RWPE1 (cell line): ENCODE measurements around the gene HOXB7.

Experiments
- CTCF ChIA-PET: fragments of 350-600 bp; sonication (Branson Sonifier 250); formaldehyde crosslinking; extraction: SDS; loops from one replicate; lab custom pipeline; 2021; lab: Yijun Ruan, JAX
- POLR2A ChIA-PET: fragments of 400-600 bp; formaldehyde crosslinking; extraction: SDS; loops from one replicate; lab custom pipeline; 2020; ENCODE audit warnings: antibody characterized with exemption; ENCODE audit not compliant: low non-redundant PET; lab: Yijun Ruan, JAX
- DNase-seq: peaks from one replicate; pipeline ENCODE4 v3.0.0; 2012; ENCODE audit warnings: low spot score
- H3K27ac ChIP-seq: fragments of 450-650 bp; 2 replicates; pipeline ENCODE4 v1.5.1; 2017
- TF ChIP-seq, protein P1 (sequence below): fragments of 450-650 bp; conservative IDR thresholded peaks from 2 replicates; pipeline ENCODE4 v1.5.1; 2017; ENCODE audit warnings: low read depth, mild to moderate bottlenecking

Gene HOXB7

GRCh38 chr17:48637323-48638260 is 26.8 kb upstream of the HOXB7 start:
- ChIA-PET POLR2A (no interaction called here), CTCF (interaction anchor here (1.2 to 1.6 kb wide), 4 partner anchors 10 to 36 kb away, joined by 3 to 7 read pairs (median 6); partner anchors contain the start of gene HOXB9)
- peak; percentile 68 for DNase-seq
- TF ChIP-seq, protein P1, sequence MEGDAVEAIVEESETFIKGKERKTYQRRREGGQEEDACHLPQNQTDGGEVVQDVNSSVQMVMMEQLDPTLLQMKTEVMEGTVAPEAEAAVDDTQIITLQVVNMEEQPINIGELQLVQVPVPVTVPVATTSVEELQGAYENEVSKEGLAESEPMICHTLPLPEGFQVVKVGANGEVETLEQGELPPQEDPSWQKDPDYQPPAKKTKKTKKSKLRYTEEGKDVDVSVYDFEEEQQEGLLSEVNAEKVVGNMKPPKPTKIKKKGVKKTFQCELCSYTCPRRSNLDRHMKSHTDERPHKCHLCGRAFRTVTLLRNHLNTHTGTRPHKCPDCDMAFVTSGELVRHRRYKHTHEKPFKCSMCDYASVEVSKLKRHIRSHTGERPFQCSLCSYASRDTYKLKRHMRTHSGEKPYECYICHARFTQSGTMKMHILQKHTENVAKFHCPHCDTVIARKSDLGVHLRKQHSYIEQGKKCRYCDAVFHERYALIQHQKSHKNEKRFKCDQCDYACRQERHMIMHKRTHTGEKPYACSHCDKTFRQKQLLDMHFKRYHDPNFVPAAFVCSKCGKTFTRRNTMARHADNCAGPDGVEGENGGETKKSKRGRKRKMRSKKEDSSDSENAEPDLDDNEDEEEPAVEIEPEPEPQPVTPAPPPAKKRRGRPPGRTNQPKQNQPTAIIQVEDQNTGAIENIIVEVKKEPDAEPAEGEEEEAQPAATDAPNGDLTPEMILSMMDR: no peak
- H3K27ac ChIP-seq: no peak overlapping the region

DNA sequence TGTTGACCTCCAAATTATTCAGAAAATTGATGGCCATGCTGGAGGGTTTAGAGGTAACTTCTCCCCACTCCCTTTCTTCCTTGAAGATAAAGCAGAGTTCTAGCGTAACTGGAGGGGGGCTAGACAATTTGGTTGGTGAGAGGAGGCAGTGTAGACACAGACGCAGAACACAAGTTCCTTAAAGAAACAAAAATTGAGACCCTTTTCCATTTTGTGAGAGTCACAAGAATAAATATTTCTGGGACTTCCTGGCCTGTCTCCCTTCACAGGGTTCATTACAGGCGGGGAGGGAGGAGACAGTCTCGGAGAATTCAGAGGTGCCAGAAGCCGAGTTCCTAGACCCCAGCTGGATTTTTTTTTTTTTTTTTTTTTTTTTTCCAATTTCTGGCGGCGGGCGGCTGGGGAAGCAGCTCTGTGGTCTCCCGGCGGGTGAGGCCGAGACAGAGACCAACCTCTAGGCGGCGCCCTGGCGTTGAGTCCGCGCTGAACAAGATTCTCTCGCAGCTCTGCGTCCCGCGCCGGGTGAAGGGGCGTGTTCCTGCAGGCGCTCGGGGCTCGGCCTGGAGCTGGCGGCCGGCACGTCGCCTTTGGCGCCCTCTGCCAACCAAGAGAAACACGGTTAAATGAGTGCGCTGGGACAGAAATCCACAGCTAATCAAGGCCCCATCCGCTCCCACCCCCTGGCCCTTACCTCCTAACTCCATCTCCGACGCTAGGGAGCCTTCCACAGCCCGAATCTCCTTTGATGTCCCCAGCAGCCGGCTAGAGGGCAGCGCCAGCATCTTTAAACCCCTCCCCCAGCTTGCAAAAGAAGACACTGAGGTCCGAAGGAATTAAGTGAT is 25.6 kb upstream of the HOXB7 start:
- H3K27ac ChIP-seq: no peak overlapping the region

GRCh38 chr17:48634493-48635208 is 23.8 kb upstream of the HOXB7 start:
- POLR2A ChIA-PET: no interaction called here
- no peak for DNase-seq
- no peak overlapping the region for H3K27ac ChIP-seq
- CTCF ChIA-PET: interaction anchor here (0.6 to 1.6 kb wide), 2 partner anchors 16 to 32 kb away, joined by 3 to 5 read pairs; no protein-coding TSS in a partner anchor
- TF ChIP-seq, protein P1: no peak

More for the DNA sequence above, 25.6 kb upstream of the HOXB7 start:
- DNase-seq: no peak
- ChIA-PET CTCF (interaction anchor here (0.6 to 1.6 kb wide), 13 partner anchors 11 to 503 kb away, joined by 3 to 9 read pairs (median 4); partner anchors contain the start of gene HOXB9), POLR2A (no interaction called here)
- TF ChIP-seq, protein P1: peak; percentile 78

DNA sequence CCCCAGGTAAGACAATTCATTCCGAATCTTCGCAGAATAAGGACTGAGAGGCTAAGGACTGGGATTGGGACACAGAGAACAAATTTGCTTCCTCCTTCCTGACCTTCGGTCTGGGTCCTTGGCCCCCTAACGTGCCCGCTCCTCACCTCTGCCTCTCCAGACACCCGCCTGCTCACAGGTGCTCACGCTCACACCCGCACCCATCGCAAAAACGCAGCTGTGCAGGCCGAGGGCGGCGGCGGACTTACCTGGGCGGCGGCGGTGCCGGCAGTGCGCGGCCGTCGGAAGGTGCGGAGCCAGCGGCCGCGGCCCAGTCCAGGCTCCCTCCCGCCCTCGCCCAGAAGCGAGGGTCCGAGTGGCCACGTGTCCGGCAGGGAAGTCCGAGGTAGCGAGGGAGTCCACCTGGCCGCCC is 22.5 kb upstream of the HOXB7 start:
- no peak for DNase-seq
- ChIA-PET POLR2A (no interaction called here), CTCF (no interaction called here)
- no peak overlapping the region for H3K27ac ChIP-seq
- TF ChIP-seq, protein P1: no peak

DNA sequence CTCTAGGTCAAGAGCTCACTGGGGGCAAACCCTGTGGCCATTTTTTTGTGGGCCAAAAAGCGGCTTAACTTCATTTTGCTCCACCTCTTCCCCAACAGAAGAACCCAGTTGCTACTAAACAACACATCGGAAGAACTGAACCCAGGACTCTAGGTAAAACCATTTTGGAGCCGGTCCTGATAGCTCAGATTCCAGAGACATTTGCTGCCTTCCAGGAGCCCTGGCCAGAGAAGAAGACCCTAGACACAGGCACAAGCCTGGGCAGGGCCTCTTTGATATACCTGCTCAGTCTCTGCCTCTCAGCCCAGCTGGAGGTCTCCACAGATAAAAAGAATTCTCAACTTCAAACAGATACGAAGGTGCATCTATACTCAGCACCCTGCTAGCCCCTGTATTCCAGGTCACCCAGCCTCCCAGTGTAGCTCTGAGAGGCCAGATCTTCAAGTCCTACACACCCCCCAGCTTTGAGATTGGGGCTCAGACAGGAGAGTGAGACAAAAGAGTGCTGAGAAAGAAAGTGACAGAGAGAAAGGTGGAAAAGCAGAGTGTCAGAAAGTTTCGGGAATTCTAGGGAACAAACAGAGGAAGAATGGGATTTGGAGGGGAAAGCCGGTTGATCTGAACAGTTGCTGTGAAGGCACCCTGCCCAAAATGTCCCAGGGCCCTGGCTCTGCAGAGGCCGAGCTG is 21.9 kb upstream of the HOXB7 start:
- no peak for DNase-seq
- ChIA-PET POLR2A (no interaction called here), CTCF (interaction anchor here (0.7 kb wide), 1 partner anchor 127 kb away, joined by 3 read pairs; no protein-coding TSS in a partner anchor)
- TF ChIP-seq, protein P1: no peak
- H3K27ac ChIP-seq: no peak overlapping the region
